ENCODE measurements around the gene COPS3.

DNA sequence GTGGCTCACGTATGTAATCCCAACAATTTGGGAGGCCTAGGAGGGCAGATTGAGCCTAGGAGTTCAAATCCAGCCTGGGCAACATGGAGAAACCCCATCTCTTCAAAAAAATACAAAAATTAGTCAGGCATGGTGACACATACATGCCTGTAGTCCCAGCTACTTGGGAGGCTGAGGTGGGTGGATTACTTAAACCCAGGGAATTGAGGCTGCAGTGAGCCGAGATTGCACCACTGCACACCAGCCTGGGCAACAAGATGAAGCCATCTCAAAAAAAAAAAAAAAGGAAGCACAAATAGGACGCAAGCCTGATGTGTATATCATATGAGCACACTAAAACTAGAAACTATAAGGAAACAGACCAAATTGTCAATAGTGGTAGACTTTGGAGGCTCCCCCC lies 27.0 kb downstream of the COPS3 start:
- TF ChIP-seq ZNF274 (IDR thresholded peaks at IDR 0.05; ENCODE audit: low read depth, low read length) (no peak), YY1 (IDR thresholded peaks at IDR 0.05; ENCODE audit: insufficient read depth, insufficient read length) (no peak)
